HCT116 (cell line): ENCODE measurements around the gene CUEDC2. TPM values are rescaled to one million over a fixed set of nuclear protein-coding genes. Genes with fewer than 3 reads are reported as not detected.

Source experiments
- ATAC-seq: fragments of 200-7000 bp; cut with Tn5 transposase; 2 replicates; pipeline ENCODE4 v1.9.1; 2020; ENCODE audit warnings: mild to moderate bottlenecking, moderate library complexity
- BruUV-seq: library from RNA; stranded (reverse); fragments of 400-500 nt; replicated peaks from 2 replicates; lab custom pipeline; 2021; lab: Mats Ljungman, UMichigan
- CTCF ChIA-PET: fragments of 300-600 bp; sonication (Branson Sonifier 250); formaldehyde crosslinking; loops from one replicate; lab custom pipeline; 2021; ENCODE audit warnings: antibody characterized with exemption; lab: Charles Lee
- POLR2A ChIA-PET: fragments of 300-600, 350-600 bp; sonication (Branson Sonifier 250); formaldehyde crosslinking; loops from one replicate; lab custom pipeline; 2021; ENCODE audit warnings: antibody characterized with exemption; lab: Charles Lee
- RAD21 ChIA-PET, 2 experiments: fragments of 300-600 bp; sonication (Branson Sonifier 250); formaldehyde crosslinking; loops; one replicate each; lab custom pipeline; 2023; ENCODE audit warnings: low total read pairs in 2 of 2; ENCODE audit not compliant: uncharacterized antibody in 2 of 2, unreplicated experiment in 2 of 2, low non-redundant PET in 1 of 2; lab: Charles Lee
- DNase-seq: peaks from one replicate; pipeline ENCODE4 v3.0.0-alpha.2; 2010; ENCODE audit warnings: low read depth, low spot score
- H2AFZ ChIP-seq: fragments of 200-600 bp; shearing (Covaris generic), sonication (generic); 2 replicates; pipeline ENCODE4 v1.6.1; 2017; ENCODE audit warnings: low read depth, mixed run types, mixed read lengths, antibody characterized with exemption, low read length; ENCODE audit not compliant: poor library complexity, severe bottlenecking
- H3K27ac ChIP-seq: 2 replicates; pipeline ENCODE4 v1.5.1; 2012; ENCODE audit warnings: low read depth, low read length
- H3K27me3 ChIP-seq: fragments of 200-600 bp; sonication (generic); 2 replicates; pipeline ENCODE4 v1.6.1; 2016; ENCODE audit warnings: mixed run types, low read length, mixed read lengths; ENCODE audit not compliant: insufficient read depth
- H3K36me3 ChIP-seq, 2 experiments: fragments of 200-500 bp in 1 of 2; fragments of 200-600 bp in 1 of 2; sonication (Bioruptor generic) in 1 of 2; sonication (generic) in 1 of 2; 2 replicates each; pipeline versions ENCODE4 v1.5.1 to v1.6.1; 2014 to 2016; ENCODE audit warnings: low read length in 2 of 2, inconsistent platforms in 1 of 2, mixed read lengths in 1 of 2, mixed run types in 1 of 2; ENCODE audit not compliant: insufficient read depth in 2 of 2, control insufficient read depth in 1 of 2
- H3K4me1 ChIP-seq, 2 experiments: fragments of 200-600 bp in 1 of 2; sonication (generic) in 1 of 2; 2 replicates each; pipeline versions ENCODE4 v1.5.1 to v1.6.1; 2012 to 2017; ENCODE audit warnings: low read length in 2 of 2, inconsistent platforms in 1 of 2, mild to moderate bottlenecking in 1 of 2, mixed read lengths in 1 of 2, mixed run types in 1 of 2, moderate library complexity in 1 of 2; ENCODE audit not compliant: insufficient read depth in 2 of 2, control insufficient read depth in 1 of 2
- H3K4me2 ChIP-seq: fragments of 200-600 bp; sonication (generic); 2 replicates; pipeline ENCODE4 v1.6.1; 2017; ENCODE audit warnings: mixed run types, low read length, mixed read lengths
- H3K4me3 ChIP-seq, 2 experiments: fragments of 200-600 bp in 1 of 2; sonication (generic) in 1 of 2; replicated peaks in 1 of 2; 2 replicates each; pipeline ENCODE4 v1.5.1; 2011 to 2016; ENCODE audit warnings: low read length in 2 of 2, control low read depth in 1 of 2, low read depth in 1 of 2, mild to moderate bottlenecking in 1 of 2, mixed read lengths in 1 of 2, mixed run types in 1 of 2
- H3K79me2 ChIP-seq: fragments of 200-600 bp; sonication (generic); 2 replicates; pipeline ENCODE4 v1.6.1; 2017; ENCODE audit warnings: mild to moderate bottlenecking, mixed run types, low read length, moderate library complexity, mixed read lengths; ENCODE audit not compliant: insufficient read depth
- H3K9ac ChIP-seq: fragments of 200-600 bp; sonication (generic); 2 replicates; pipeline ENCODE4 v1.6.1; 2016; ENCODE audit warnings: low read length, mixed read lengths
- H3K9me2 ChIP-seq: fragments of 200-600 bp; sonication (generic), shearing (Covaris generic); 2 replicates; pipeline ENCODE4 v1.6.1; 2017; ENCODE audit warnings: mixed run types, mild to moderate bottlenecking, moderate library complexity; ENCODE audit not compliant: insufficient read depth
- H3K9me3 ChIP-seq, 2 experiments: fragments of 200-500 bp in 1 of 2; fragments of 200-600 bp in 1 of 2; sonication (Bioruptor generic) in 1 of 2; sonication (generic) in 1 of 2; 2 replicates each; pipeline ENCODE4 v1.6.1; 2014 to 2017; ENCODE audit warnings: low read length in 2 of 2, mixed read lengths in 2 of 2, inconsistent platforms in 1 of 2, low read depth in 1 of 2, mild to moderate bottlenecking in 1 of 2, mixed run types in 1 of 2, moderate library complexity in 1 of 2; ENCODE audit not compliant: control insufficient read depth in 1 of 2, insufficient read depth in 1 of 2
- H4K20me1 ChIP-seq: fragments of 200-600 bp; sonication (generic), shearing (Covaris generic); 2 replicates; pipeline ENCODE4 v1.6.1; 2017; ENCODE audit warnings: mixed run types, mild to moderate bottlenecking, moderate library complexity; ENCODE audit not compliant: insufficient read depth
- ELF1 ChIP-seq: IDR thresholded peaks from 2 replicates; pipeline ENCODE4 v1.6.1; 2012; ENCODE audit warnings: low read depth, borderline replicate concordance
- EZH2phosphoT487 ChIP-seq: fragments of 200-600 bp; IDR thresholded peaks from 2 replicates; pipeline ENCODE4 v1.6.1; 2018; ENCODE audit warnings: antibody characterized with exemption, borderline replicate concordance
- POLR2AphosphoS5 ChIP-seq: IDR thresholded peaks from 2 replicates; pipeline ENCODE4 v1.6.1; 2011; ENCODE audit warnings: mild to moderate bottlenecking, low read depth, low read length, moderate library complexity
- RAD21 ChIP-seq: IDR thresholded peaks from 2 replicates; pipeline ENCODE4 v1.6.1; 2012; ENCODE audit warnings: low read depth, mild to moderate bottlenecking
- SIN3A ChIP-seq: IDR thresholded peaks from 2 replicates; pipeline ENCODE4 v1.6.1; 2012; ENCODE audit warnings: low read depth
- TCF7L2 ChIP-seq: IDR thresholded peaks from 2 replicates; pipeline ENCODE4 v1.7.0; 2011; ENCODE audit warnings: borderline replicate concordance, inconsistent platforms; ENCODE audit not compliant: insufficient read depth, insufficient read length; ENCODE audit errors: extremely low read depth
- YY1 ChIP-seq: IDR thresholded peaks from 2 replicates; pipeline ENCODE4 v1.6.1; 2011; ENCODE audit warnings: low read length, low read depth, moderate library complexity, mild to moderate bottlenecking; ENCODE audit not compliant: insufficient replicate concordance; ENCODE audit errors: extremely low read depth
- ZNF274 ChIP-seq: fragments of 200-500 bp; sonication (Bioruptor generic); IDR thresholded peaks from 2 replicates; pipeline ENCODE4 v1.6.1; 2014; ENCODE audit warnings: mild to moderate bottlenecking, low read depth, low read length, inconsistent platforms
- intact Hi-C: fragments of 100-400 bp; cut with micrococcal nuclease; formaldehyde crosslinking; loops from 2 replicates; pipeline ENCODE4 v1.10.0; 2022
- total RNA-seq: library from RNA; stranded (reverse); gene quantifications from one replicate; pipeline ENCODE4 v1.2.1, GENCODE V29; 2021; ENCODE audit not compliant: unreplicated experiment
- TF ChIP-seq, protein P1 (sequence below): IDR thresholded peaks from 2 replicates; pipeline ENCODE4 v1.6.1; 2012
- TF ChIP-seq, protein P2 (sequence below), 3 experiments: fragments of 200-600 bp in 1 of 3; sonication (generic) in 1 of 3; IDR thresholded peaks in 2 of 3; conservative IDR thresholded peaks in 1 of 3; 2 replicates each; pipeline ENCODE4 v1.5.1; 2012 to 2017; ENCODE audit warnings: low read depth in 2 of 3, low read length in 2 of 3, antibody characterized with exemption in 1 of 3, borderline replicate concordance in 1 of 3, control low read depth in 1 of 3, mild to moderate bottlenecking in 1 of 3, mixed read lengths in 1 of 3, mixed run types in 1 of 3, moderate library complexity in 1 of 3; ENCODE audit not compliant: insufficient read depth in 1 of 3

The CUEDC2 gene
- total RNA-seq, 1 experiment from 2014 or later, result 96.7 TPM

DNA sequence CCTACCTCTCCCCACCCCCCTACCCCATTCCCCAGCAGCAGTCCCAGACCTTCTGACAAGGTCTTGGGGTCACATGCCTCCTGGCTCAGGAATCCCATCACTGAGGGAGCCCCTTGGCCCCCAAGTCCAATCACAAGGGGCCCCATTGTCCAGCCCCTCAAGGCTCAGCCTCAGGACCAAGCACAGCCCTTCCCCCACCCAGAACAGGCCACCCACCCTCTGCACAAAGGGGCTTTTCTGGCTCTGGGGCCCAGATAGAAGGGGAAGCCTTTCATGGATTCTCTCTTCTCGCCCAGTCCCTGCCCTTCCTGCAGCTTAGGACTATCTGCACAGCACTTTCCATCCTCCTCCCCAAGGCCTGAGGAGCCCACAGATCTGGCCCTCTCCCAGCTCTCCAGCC is 6.9 kb downstream of the CUEDC2 start:
- Histone ChIP-seq H3K4me3 (no peak overlapping the region), H3K4me1 (peaks cover 11 to 27% of the 10 kb centered on the region in 2 experiments; a peak in 3 of 4 replicates), H3K36me3 (peaks cover 0 to 11% of the 10 kb centered on the region in 2 experiments; a peak in 1 of 4 replicates), H3K27me3 (no peaks in the 10 kb centered on the region), H3K9me2 (no peaks in the 10 kb centered on the region), H3K9ac (no peak overlapping the region), H3K9me3 (no peaks in the 10 kb centered on the region), H3K4me2 (no peak overlapping the region), H2AFZ (no peak overlapping the region), H3K27ac (no peak overlapping the region), H4K20me1 (no peaks in the 10 kb centered on the region), H3K79me2 (peaks cover 13% of the 10 kb centered on the region)
- intact Hi-C loops, result no loop called here
- ChIA-PET CTCF (interaction anchor here (2.6 kb wide), 1 partner anchor 194 kb away, joined by 7 read pairs; no protein-coding TSS in a partner anchor), POLR2A (interaction anchor here (1.2 kb wide), 1 partner anchor 30 kb away, joined by 3 read pairs; the partner anchor contains the start of gene NFKB2), RAD21 (no interaction called here)
- no peak for DNase-seq
- no peak for TF ChIP-seq EZH2phosphoT487
- TF ChIP-seq, protein P1, sequence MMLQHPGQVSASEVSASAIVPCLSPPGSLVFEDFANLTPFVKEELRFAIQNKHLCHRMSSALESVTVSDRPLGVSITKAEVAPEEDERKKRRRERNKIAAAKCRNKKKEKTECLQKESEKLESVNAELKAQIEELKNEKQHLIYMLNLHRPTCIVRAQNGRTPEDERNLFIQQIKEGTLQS, result no peak
- TF ChIP-seq ZNF274, result no peak
- no peak for TF ChIP-seq RAD21
- TF ChIP-seq, protein P2, sequence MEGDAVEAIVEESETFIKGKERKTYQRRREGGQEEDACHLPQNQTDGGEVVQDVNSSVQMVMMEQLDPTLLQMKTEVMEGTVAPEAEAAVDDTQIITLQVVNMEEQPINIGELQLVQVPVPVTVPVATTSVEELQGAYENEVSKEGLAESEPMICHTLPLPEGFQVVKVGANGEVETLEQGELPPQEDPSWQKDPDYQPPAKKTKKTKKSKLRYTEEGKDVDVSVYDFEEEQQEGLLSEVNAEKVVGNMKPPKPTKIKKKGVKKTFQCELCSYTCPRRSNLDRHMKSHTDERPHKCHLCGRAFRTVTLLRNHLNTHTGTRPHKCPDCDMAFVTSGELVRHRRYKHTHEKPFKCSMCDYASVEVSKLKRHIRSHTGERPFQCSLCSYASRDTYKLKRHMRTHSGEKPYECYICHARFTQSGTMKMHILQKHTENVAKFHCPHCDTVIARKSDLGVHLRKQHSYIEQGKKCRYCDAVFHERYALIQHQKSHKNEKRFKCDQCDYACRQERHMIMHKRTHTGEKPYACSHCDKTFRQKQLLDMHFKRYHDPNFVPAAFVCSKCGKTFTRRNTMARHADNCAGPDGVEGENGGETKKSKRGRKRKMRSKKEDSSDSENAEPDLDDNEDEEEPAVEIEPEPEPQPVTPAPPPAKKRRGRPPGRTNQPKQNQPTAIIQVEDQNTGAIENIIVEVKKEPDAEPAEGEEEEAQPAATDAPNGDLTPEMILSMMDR (IDR thresholded peaks at IDR 0.05 in 2 of 3, conservative IDR thresholded peaks at IDR 0.05 in 1 of 3; ENCODE audit: borderline replicate concordance in 1 of 3, insufficient read depth in 1 of 3, low read depth in 2 of 3, low read length in 2 of 3), result no peak
- no peak for TF ChIP-seq SIN3A
- no peak for TF ChIP-seq POLR2AphosphoS5
- no peak for TF ChIP-seq ELF1
- no peak for TF ChIP-seq YY1
- TF ChIP-seq TCF7L2, result no peak
- no TSS peak for BruUV-seq
- ATAC-seq, result no peak
